MM.1S (cell line): Measurements from ENCODE around the gene HS3ST1.

Experiments used
- EZH2phosphoT487 ChIP-seq: fragments of 300-600 bp; sonication (generic); IDR thresholded peaks from 2 replicates; pipeline ENCODE4 v1.6.1; 2018; ENCODE audit warnings: antibody characterized with exemption, low read length
- TF ChIP-seq, protein P1 (sequence below): fragments of 300-600 bp; sonication (generic); IDR thresholded peaks from 2 replicates; pipeline ENCODE4 v1.5.1; 2016; ENCODE audit warnings: antibody characterized with exemption, low read length, mixed read lengths

DNA sequence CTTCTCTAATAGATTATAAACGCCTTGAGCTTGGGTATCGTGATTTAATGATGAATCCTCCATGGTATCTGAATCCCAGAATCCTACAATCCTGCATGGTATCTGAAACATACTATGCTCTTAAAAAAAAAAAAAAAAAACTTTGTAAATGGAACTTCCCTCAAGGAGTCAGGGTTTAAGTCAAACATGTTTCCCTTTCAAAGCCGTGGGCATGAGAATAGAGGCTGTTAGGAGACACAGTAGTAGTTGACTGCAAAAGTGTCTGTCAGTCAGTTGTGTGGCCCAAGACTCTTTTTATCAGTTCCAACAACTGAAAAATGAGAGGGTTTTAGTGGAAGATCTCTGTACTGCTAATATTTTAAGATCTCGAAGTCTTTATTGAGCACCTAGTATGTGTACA lies 2.4 kb upstream of the HS3ST1 start:
- TF ChIP-seq, protein P1, sequence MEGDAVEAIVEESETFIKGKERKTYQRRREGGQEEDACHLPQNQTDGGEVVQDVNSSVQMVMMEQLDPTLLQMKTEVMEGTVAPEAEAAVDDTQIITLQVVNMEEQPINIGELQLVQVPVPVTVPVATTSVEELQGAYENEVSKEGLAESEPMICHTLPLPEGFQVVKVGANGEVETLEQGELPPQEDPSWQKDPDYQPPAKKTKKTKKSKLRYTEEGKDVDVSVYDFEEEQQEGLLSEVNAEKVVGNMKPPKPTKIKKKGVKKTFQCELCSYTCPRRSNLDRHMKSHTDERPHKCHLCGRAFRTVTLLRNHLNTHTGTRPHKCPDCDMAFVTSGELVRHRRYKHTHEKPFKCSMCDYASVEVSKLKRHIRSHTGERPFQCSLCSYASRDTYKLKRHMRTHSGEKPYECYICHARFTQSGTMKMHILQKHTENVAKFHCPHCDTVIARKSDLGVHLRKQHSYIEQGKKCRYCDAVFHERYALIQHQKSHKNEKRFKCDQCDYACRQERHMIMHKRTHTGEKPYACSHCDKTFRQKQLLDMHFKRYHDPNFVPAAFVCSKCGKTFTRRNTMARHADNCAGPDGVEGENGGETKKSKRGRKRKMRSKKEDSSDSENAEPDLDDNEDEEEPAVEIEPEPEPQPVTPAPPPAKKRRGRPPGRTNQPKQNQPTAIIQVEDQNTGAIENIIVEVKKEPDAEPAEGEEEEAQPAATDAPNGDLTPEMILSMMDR: no peak
- TF ChIP-seq EZH2phosphoT487: no peak
